ENCODE data around the gene SRSF8. TPM values are rescaled to one million over a fixed set of nuclear protein-coding genes. Genes with fewer than 3 reads are reported as not detected.

SRSF8 gene
- 9.7 and 13.5 TPM in 2 replicates for total RNA-seq

GRCh38 chr11:95066716-95067038 lies at the start of gene SRSF8:
Gene SRSF8 (plus strand): TSS chr11:95066919. CDS start chr11:95067227, 308 bp downstream.

GRCh38 chr11:95024958-95025357 lies 41.8 kb upstream of the SRSF8 start, which contains the start of gene KDM4E:
Gene KDM4E (plus strand): TSS chr11:95025258. CDS start chr11:95025558, 300 bp downstream.

GRCh38 chr11:95049122-95049521 lies 17.6 kb upstream of the SRSF8 start, which contains the start of gene KDM4F:
Gene KDM4F (plus strand): TSS chr11:95049422.

GRCh38 chr11:95089620-95090542 lies 23.2 kb downstream of the SRSF8 start, which contains the start of gene ENDOD1:
Gene ENDOD1 (plus strand): TSS chr11:95089846. CDS start chr11:95089928, 82 bp downstream.

Other genes starting within 250 kb of the SRSF8 start
- 37.5 and 39.6 TPM in 2 replicates for gene CWC15, start 93.4 kb upstream of the SRSF8 start, total RNA-seq
- 0.37 and 0.43 TPM in 2 replicates for gene KDM4D, start 93.2 kb upstream of the SRSF8 start, total RNA-seq
- gene KDM4E, start 41.7 kb upstream of the SRSF8 start, total RNA-seq, result not detected in 2 replicates
- not detected in 2 replicates for gene KDM4F, start 17.5 kb upstream of the SRSF8 start, total RNA-seq
- 23.9 and 48.1 TPM in 2 replicates for gene ENDOD1, start 22.9 kb downstream of the SRSF8 start, total RNA-seq
- gene SESN3, start 164.3 kb downstream of the SRSF8 start, total RNA-seq, result 17.4 and 22.9 TPM in 2 replicates

Measured in smooth muscle cell of bladder (primary cell).